GM19468 (cell line): ENCODE results near the gene ARPC2.
"Not testable (repeated sequence)": the region's sequence is repeated elsewhere in the genome, so short reads cannot be mapped to it uniquely, and the experiment has no call there.

ENCODE experiments used
- ATAC-seq: cut with Tn5 transposase; IDR thresholded peaks from one replicate; pipeline ENCODE4 v1.9.1; 2021; ENCODE audit warnings: mild to moderate bottlenecking, moderate library complexity, moderate number of reproducible peaks; ENCODE audit not compliant: unreplicated experiment; ENCODE audit errors: extremely low read depth

Gene ARPC2

GRCh38 chr2:218216674-218217359 lies at the start of gene ARPC2:
TSS of gene ARPC2 (plus strand) at chr2:218217189. CDS start at chr2:218217471, 282 bp downstream.
- peak; percentile 64 for ATAC-seq

- no peak for ATAC-seq
Measured at GRCh38 chr2:218168016-218168415, 49.0 kb upstream of the ARPC2 start.

- no peak for ATAC-seq
Measured at GRCh38 chr2:218168635-218169462, 48.1 kb upstream of the ARPC2 start.

DNA sequence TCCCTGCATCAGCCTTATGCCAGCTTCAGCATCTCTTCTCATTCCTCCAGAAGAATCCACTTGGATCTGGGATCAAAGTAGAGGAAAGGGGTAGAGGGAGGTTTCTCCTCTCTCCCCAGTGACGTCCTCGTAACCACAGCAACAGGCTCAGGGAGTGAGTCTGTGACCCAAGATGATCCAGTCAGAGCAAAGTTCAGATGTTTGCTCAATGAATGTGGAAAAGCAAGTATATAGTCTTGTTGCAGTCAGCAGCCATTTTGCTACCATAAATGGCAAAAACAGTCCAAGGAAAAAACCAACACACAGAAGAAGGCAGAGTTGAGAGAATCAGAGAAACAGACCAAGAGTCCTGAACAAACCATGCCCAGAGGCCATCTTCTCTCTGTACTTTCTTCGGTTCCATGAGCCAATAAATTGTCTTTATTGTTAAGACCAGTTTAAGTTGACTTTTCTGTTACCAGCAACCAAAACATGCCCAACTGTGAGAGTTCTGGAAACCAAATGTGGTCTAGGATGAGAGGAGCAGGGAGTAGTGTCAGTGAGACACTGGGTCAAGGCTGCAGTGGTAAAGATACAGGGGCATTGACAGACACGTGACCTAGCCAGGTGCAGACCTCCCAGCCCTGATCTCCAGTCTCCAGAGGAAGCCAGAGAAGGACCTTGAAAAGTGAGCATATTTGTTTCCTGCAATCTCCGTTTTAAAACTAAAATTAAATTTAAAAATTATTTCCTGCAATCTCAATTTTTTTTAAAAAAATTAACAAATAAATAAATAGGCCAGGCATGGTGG lies 47.0 kb upstream of the ARPC2 start:
- no peak for ATAC-seq

- ATAC-seq, result not testable (repeated sequence)
Measured at GRCh38 chr2:218171744-218172143, 45.2 kb upstream of the ARPC2 start.

GRCh38 chr2:218172845-218173244 lies 44.1 kb upstream of the ARPC2 start:
- ATAC-seq, result no peak

DNA sequence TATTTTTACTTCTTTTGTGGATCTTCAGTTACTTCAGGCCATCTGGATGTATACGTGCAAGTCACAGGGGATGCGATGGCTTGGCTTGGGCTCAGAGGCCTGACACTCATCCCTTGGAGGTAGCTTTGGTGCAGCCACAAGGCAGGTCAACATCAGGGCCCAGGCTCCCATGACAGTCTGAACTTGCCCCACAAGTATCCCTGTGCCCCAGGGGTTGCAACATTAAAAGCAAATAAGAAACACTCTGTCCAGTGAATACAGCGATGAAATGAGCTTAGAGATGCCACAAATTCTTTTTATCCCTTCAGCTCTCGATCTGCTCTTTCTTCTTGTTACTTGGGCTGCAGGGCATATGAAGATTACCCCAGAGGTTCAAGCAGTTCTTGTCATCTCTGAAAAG lies 37.2 kb upstream of the ARPC2 start:
- no peak for ATAC-seq

DNA sequence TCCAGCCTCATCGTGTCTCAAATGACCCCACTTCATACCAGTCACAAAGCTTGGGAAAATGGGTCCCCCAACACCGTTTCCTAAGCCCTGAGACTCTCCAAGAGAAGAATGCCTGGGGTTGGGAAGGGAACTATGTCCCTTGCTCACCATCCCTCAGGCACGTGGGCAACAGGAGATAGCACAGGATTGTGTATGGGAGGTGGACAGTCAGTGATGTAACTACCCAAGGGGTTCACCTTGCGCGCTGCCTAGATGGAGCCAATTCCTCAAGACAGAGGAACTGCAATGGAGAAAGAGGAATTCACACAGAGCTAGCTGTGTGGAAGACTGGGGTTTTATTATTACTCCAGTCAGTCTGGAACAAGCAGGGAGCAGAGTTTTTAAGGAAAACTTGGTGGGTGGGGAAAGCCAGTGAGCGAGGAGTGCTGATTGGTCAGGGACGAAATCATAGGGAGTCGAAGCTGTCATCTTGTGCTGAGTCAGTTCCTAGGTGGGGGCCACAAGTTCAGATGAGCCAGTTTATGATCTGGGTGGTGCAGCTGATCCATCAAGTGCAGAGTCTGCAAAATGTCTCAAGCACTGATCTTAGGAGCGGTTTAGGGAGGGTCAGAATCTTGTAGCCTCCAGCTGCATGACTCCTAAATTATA lies 36.4 kb upstream of the ARPC2 start:
- ATAC-seq, result no peak

DNA sequence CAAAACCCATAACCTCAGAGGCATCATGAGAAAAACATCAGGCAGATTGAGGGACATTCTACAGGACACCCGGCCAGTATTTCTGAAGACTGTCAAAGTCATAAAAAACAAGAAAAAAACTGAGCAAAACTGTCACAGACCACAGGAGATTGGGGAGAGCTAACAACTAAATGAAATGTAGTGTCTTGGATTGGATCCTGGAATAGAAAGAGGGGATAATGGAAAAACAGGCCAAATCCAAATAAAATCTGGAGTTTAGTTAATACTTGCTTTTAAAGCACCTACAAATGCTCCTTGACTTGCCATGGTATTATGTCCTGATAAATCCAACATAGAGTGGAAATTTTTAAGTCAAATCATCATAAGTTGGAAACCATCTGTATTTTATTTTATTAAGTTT lies 32.7 kb upstream of the ARPC2 start:
- ATAC-seq, result no peak

DNA sequence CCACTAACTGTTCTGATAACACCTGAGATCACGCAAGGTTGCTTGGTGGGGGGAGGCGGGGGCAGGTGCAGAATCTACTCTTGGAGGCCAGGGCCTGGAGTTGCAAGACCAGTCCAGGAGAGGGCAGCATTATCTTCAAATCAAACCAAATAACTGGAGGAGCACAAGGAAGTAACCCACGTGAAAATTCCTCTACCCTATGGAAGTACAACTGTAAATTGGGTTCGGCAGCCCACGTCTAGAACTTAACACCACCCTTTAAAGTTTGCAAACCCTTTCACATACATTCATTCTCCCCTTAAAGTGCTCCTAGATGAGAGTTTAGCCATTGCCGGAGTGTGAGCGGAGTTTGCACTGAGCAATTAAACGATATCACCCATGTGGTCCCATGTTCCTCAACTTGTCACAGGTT lies 30.6 kb upstream of the ARPC2 start:
- no peak for ATAC-seq

DNA sequence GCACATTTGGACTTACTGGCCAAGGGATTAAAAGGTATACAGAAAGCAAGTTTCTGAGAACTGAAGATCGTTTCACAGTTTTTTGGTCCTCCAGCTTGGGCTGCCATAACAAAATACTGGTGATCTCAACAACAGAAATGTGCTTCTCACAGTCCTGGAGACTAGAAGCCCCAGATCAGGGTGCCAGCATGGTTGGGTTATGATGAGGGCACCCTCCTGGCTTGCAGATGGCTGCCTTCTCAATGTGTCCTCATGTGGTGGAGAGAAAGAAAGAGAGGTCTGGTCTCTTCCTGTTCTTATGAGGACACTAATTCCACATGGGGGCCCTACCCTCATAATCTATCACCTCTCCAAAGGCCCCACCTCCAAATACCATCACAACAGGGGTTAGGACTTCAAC lies 30.1 kb upstream of the ARPC2 start:
- no peak for ATAC-seq

GRCh38 chr2:218187296-218188015 lies 29.5 kb upstream of the ARPC2 start:
- no peak for ATAC-seq

DNA sequence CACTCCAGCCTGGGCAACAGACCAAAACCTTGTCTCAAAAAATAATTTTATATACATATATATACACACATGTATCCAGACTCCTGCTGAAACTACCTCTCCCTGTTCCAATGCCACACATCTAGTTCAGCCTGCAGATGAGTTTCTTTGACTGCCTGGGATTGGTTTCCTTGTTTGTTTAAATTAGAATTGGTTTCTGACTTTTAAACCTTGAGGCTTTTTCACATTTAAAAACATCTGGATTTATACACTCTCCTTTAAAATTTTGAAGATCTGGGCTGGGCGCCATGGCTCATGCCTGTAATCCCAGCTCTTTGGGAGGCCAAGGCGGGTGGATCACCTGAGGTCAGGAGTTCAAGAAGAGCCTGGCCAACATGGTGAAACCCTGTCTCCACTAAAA lies 28.5 kb upstream of the ARPC2 start:
- ATAC-seq, result no peak

GRCh38 chr2:218192902-218193430 lies 24.0 kb upstream of the ARPC2 start:
- ATAC-seq, result no peak

DNA sequence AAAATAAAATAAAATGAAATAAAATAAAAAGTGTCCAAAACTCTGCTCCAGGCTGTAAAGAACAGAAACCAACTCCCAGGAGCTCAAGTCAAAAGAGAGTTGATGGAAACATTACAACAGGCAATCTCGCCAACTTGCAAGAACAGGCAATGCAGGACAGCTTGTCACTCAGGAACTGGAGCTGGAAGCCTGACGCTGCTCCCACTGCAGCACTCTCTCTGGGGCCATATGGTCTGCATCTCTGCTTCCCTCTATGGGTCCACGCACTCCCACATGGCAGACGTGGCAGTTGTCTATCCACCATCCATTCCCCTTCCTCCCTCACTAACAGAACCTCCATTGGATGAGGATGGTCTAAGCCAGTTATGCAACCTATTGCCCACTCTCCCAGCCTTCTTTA lies 23.3 kb upstream of the ARPC2 start:
- no peak for ATAC-seq

- no peak for ATAC-seq
Measured at GRCh38 chr2:218194880-218195279, 22.1 kb upstream of the ARPC2 start.

- no peak for ATAC-seq
Measured at GRCh38 chr2:218196974-218197373, 20.0 kb upstream of the ARPC2 start.

GRCh38 chr2:218202266-218202665 lies 14.7 kb upstream of the ARPC2 start:
- ATAC-seq, result no peak

DNA sequence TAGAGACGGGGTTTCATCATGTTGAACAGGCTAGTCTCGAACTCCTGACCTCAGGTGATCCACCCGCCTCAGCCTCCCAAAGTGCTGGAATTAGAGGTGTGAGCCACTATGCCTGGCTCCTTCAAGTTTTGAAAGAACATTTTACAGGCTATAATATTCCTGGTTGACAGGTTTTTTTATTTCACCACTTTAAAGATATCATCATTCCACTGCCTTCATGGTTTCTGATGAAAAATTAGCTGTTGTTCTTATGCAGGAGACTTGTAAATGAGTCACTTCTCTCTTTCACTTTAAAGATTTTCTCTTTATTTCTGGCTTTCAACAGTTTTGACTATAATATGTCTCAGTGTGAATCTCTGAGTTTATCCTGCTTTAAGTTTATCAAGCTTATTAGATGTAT lies 7.9 kb upstream of the ARPC2 start:
- ATAC-seq, result no peak

- no peak for ATAC-seq
Measured at GRCh38 chr2:218214116-218214515, 2.9 kb upstream of the ARPC2 start.
